WTC11 (cell line): ENCODE measurements around the gene TSKU. TPM values are rescaled to one million over a fixed set of nuclear protein-coding genes. Genes with fewer than 3 reads are reported as not detected.
A peak's percentile ranks its signal among the peaks of the same experiment; 100 is the strongest.

Experiments used
- ATAC-seq: fragments of 200-7000 bp; cut with Tn5 transposase; 2 replicates; pipeline ENCODE4 v1.10.0; 2021; ENCODE audit warnings: mild to moderate bottlenecking, moderate library complexity
- CTCF ChIA-PET: fragments of 300-600 bp; sonication (Branson Sonifier 250); formaldehyde crosslinking; loops from one replicate; lab custom pipeline; 2021; ENCODE audit warnings: antibody characterized with exemption; lab: Charles Lee
- POLR2A ChIA-PET: fragments of 350-600 bp; sonication (Branson Sonifier 250); formaldehyde crosslinking; loops from one replicate; lab custom pipeline; 2021; ENCODE audit warnings: antibody characterized with exemption; lab: Charles Lee
- DNase-seq: peaks from one replicate; pipeline ENCODE4 v3.0.0; 2021; ENCODE audit warnings: low spot score
- H3K27ac Mint-ChIP-seq: 2 replicates; pipeline ENCODE4 v1.8.0; 2021; ENCODE audit warnings: mixed read lengths
- H3K27me3 Mint-ChIP-seq: 2 replicates; pipeline ENCODE4 v1.8.0; 2021; ENCODE audit warnings: low read depth, mild to moderate bottlenecking, moderate library complexity, mixed read lengths
- H3K36me3 Mint-ChIP-seq: 2 replicates; pipeline ENCODE4 v1.8.0; 2021; ENCODE audit warnings: mixed read lengths
- H3K4me1 Mint-ChIP-seq: 2 replicates; pipeline ENCODE4 v1.8.0; 2022; ENCODE audit warnings: mixed read lengths
- H3K4me3 Mint-ChIP-seq: 2 replicates; pipeline ENCODE4 v1.8.0; 2021; ENCODE audit warnings: mild to moderate bottlenecking, moderate library complexity, mixed read lengths
- H3K9me3 Mint-ChIP-seq: 2 replicates; pipeline ENCODE4 v1.8.0; 2021; ENCODE audit warnings: mixed read lengths
- CDX4 ChIP-seq: fragments of 250-450 bp; sonication (Bioruptor Pico); IDR thresholded peaks from 2 replicates; pipeline ENCODE4 v1.9.0; 2021; ENCODE audit warnings: moderate library complexity, mild to moderate bottlenecking, inconsistent platforms, borderline replicate concordance
- E2F1 ChIP-seq: sonication (generic); formaldehyde crosslinking; IDR thresholded peaks from 2 replicates; pipeline ENCODE4 v1.8.0; 2022; ENCODE audit warnings: mild to moderate bottlenecking, missing genetic modification reagents
- ERG ChIP-seq: fragments of 250-450 bp; sonication (Bioruptor Pico); IDR thresholded peaks from 2 replicates; pipeline ENCODE4 v1.8.0; 2021; ENCODE audit warnings: mild to moderate bottlenecking
- ETV6 ChIP-seq: sonication (generic); formaldehyde crosslinking; IDR thresholded peaks from 2 replicates; pipeline ENCODE4 v1.8.1; 2022; ENCODE audit warnings: mild to moderate bottlenecking, missing genetic modification reagents
- FOXJ3 ChIP-seq: sonication (generic); formaldehyde crosslinking; IDR thresholded peaks from 2 replicates; pipeline ENCODE4 v1.9.0; 2021; ENCODE audit warnings: missing genetic modification reagents, mild to moderate bottlenecking, borderline replicate concordance
- GABPB1 ChIP-seq: sonication (generic); formaldehyde crosslinking; IDR thresholded peaks from 2 replicates; pipeline ENCODE4 v1.8.1; 2023; ENCODE audit warnings: mild to moderate bottlenecking, missing genetic modification reagents
- GTF2I ChIP-seq: fragments of 250-450 bp; sonication (Bioruptor Pico); conservative IDR thresholded peaks from 2 replicates; pipeline ENCODE4 v1.4.0; 2021; ENCODE audit warnings: mild to moderate bottlenecking
- IRF2 ChIP-seq: sonication (generic); formaldehyde crosslinking; IDR thresholded peaks from 2 replicates; pipeline ENCODE4 v1.8.0; 2022; ENCODE audit warnings: low read depth, missing genetic modification reagents, borderline replicate concordance
- KAT7 ChIP-seq: sonication (generic); formaldehyde crosslinking; IDR thresholded peaks from 2 replicates; pipeline ENCODE4 v1.8.1; 2023; ENCODE audit warnings: missing genetic modification reagents, mild to moderate bottlenecking, borderline replicate concordance
- MAX ChIP-seq: sonication (generic); formaldehyde crosslinking; IDR thresholded peaks from 2 replicates; pipeline ENCODE4 v1.8.0; 2022; ENCODE audit warnings: mild to moderate bottlenecking, missing genetic modification reagents
- PREB ChIP-seq: sonication (generic); formaldehyde crosslinking; IDR thresholded peaks from 2 replicates; pipeline ENCODE4 v1.8.1; 2022; ENCODE audit warnings: mild to moderate bottlenecking, missing genetic modification reagents, moderate library complexity, borderline replicate concordance
- PRRX2 ChIP-seq: fragments of 250-450 bp; sonication (Bioruptor Pico); IDR thresholded peaks from 2 replicates; pipeline ENCODE4 v1.8.0; 2021; ENCODE audit warnings: mild to moderate bottlenecking
- RORB ChIP-seq: fragments of 250-450 bp; sonication (Bioruptor Pico); IDR thresholded peaks from 2 replicates; pipeline ENCODE4 v1.9.0; 2021; ENCODE audit warnings: mild to moderate bottlenecking
- SP1 ChIP-seq: sonication (generic); formaldehyde crosslinking; conservative IDR thresholded peaks from 2 replicates; pipeline ENCODE4 v1.8.1; 2022; ENCODE audit warnings: missing genetic modification reagents
- TCF7 ChIP-seq: sonication (generic); formaldehyde crosslinking; IDR thresholded peaks from 2 replicates; pipeline ENCODE4 v1.8.0; 2022; ENCODE audit warnings: mild to moderate bottlenecking, low read depth, missing genetic modification reagents, moderate library complexity
- USF1 ChIP-seq: sonication (generic); formaldehyde crosslinking; IDR thresholded peaks from 2 replicates; pipeline ENCODE4 v1.8.0; 2022; ENCODE audit warnings: mild to moderate bottlenecking, missing genetic modification reagents
- ZNF232 ChIP-seq: sonication (generic); formaldehyde crosslinking; IDR thresholded peaks from 2 replicates; pipeline ENCODE4 v1.8.0; 2022; ENCODE audit warnings: mild to moderate bottlenecking, missing genetic modification reagents
- ZNF263 ChIP-seq: sonication (generic); formaldehyde crosslinking; IDR thresholded peaks from 2 replicates; pipeline ENCODE4 v1.8.1; 2022; ENCODE audit warnings: low read depth, mild to moderate bottlenecking, moderate library complexity, missing genetic modification reagents
- ZNF416 ChIP-seq: fragments of 250-450 bp; sonication (Bioruptor Pico); IDR thresholded peaks from 2 replicates; pipeline ENCODE4 v1.9.0; 2021; ENCODE audit warnings: mild to moderate bottlenecking, inconsistent platforms
- ZNF423 ChIP-seq: fragments of 250-450 bp; sonication (Bioruptor Pico); IDR thresholded peaks from 2 replicates; pipeline ENCODE4 v2.1.2; 2022; ENCODE audit warnings: mild to moderate bottlenecking, moderate library complexity
- ZNF425 ChIP-seq: fragments of 250-450 bp; sonication (Bioruptor Pico); conservative IDR thresholded peaks from 2 replicates; pipeline ENCODE4 v1.9.0; 2021; ENCODE audit warnings: mild to moderate bottlenecking
- ZNF671 ChIP-seq: fragments of 250-450 bp; sonication (Bioruptor Pico); IDR thresholded peaks from 2 replicates; pipeline ENCODE4 v1.8.0; 2021; ENCODE audit warnings: mild to moderate bottlenecking
- total RNA-seq: library from RNA; stranded (reverse); gene quantifications from 3 replicates; pipeline ENCODE4 v1.2.3, GENCODE V29; 2021

TSKU gene
- total RNA-seq, 1 experiment from 2014 or later, result 30.3 TPM

GRCh38 chr11:76805206-76805913 lies 22.2 kb downstream of the TSKU start:
- no peaks in the 10 kb centered on the region; the same call in 1 of the 2 replicates for H3K27me3 Mint-ChIP-seq
- TF ChIP-seq GABPB1 (CRISPR knock-in tag), result no peak
- no peak for TF ChIP-seq ZNF423 (CRISPR knock-in tag)
- no peak for TF ChIP-seq TCF7 (CRISPR knock-in tag)
- TF ChIP-seq ZNF416 (CRISPR knock-in tag), result no peak
- no peak for TF ChIP-seq RORB (CRISPR knock-in tag)
- TF ChIP-seq SP1 (CRISPR knock-in tag), result no peak
- no peak overlapping the region for H3K4me3 Mint-ChIP-seq
- no peak for DNase-seq
- ChIA-PET POLR2A (no interaction called here), CTCF (interaction anchor here (0.6 to 6.2 kb wide), 9 partner anchors 12 to 114 kb away, joined by 3 to 31 read pairs (median 3); no protein-coding TSS in a partner anchor)
- H3K9me3 Mint-ChIP-seq, result no peaks in the 10 kb centered on the region; the same call in 1 of the 2 replicates
- no peaks in the 10 kb centered on the region for H3K36me3 Mint-ChIP-seq
- H3K4me1 Mint-ChIP-seq, result peaks cover 14% of the 10 kb centered on the region
- H3K27ac Mint-ChIP-seq, result no peak overlapping the region
- no peak for ATAC-seq

- H3K4me1 Mint-ChIP-seq, result peaks cover 14% of the 10 kb centered on the region
- H3K9me3 Mint-ChIP-seq, result peaks cover 2% of the 10 kb centered on the region; the same call in 1 of the 2 replicates
- TF ChIP-seq ZNF263 (CRISPR knock-in tag), result no peak
- no peak for TF ChIP-seq MAX (CRISPR knock-in tag)
- no peak for TF ChIP-seq ZNF425 (CRISPR knock-in tag)
- no peak for TF ChIP-seq ZNF671 (CRISPR knock-in tag)
- no peak for TF ChIP-seq TCF7 (CRISPR knock-in tag)
- TF ChIP-seq CDX4 (CRISPR knock-in tag), result no peak
- TF ChIP-seq USF1 (CRISPR knock-in tag), result no peak
- no peak for TF ChIP-seq E2F1 (CRISPR knock-in tag)
- no peak for TF ChIP-seq IRF2
- no peak for TF ChIP-seq GTF2I (CRISPR knock-in tag)
- no peak for TF ChIP-seq ERG (CRISPR knock-in tag)
- no peak for TF ChIP-seq ZNF232 (CRISPR knock-in tag)
- TF ChIP-seq FOXJ3 (CRISPR knock-in tag), result no peak
- no peak for TF ChIP-seq PRRX2
- TF ChIP-seq KAT7 (CRISPR knock-in tag), result no peak
- TF ChIP-seq PREB (CRISPR knock-in tag), result no peak
- TF ChIP-seq ETV6 (CRISPR knock-in tag), result no peak
- TF ChIP-seq RORB (CRISPR knock-in tag), result no peak
- no peaks in the 10 kb centered on the region; the same call in 1 of the 2 replicates for H3K27me3 Mint-ChIP-seq
- ChIA-PET CTCF (interaction anchor here (0.6 to 6.2 kb wide), 10 partner anchors 12 to 113 kb away, joined by 3 to 31 read pairs (median 3); no protein-coding TSS in a partner anchor), POLR2A (no interaction called here)
- H3K36me3 Mint-ChIP-seq, result no peaks in the 10 kb centered on the region
- no peak overlapping the region for H3K4me3 Mint-ChIP-seq
- no peak for DNase-seq
- no peak overlapping the region for H3K27ac Mint-ChIP-seq
- 0 out of 2 replicates have a peak, but pooled peaks have one; percentile 4 for ATAC-seq
Observed at GRCh38 chr11:76806131-76806530, 23.0 kb downstream of the TSKU start.
